Measurements from ENCODE around the gene NRL.
A peak's percentile ranks its signal among the peaks of the same experiment; 100 is the strongest.
"Not testable (repeated sequence)": the region's sequence is repeated elsewhere in the genome, so short reads cannot be mapped to it uniquely, and the experiment has no call there.

The NRL gene

DNA sequence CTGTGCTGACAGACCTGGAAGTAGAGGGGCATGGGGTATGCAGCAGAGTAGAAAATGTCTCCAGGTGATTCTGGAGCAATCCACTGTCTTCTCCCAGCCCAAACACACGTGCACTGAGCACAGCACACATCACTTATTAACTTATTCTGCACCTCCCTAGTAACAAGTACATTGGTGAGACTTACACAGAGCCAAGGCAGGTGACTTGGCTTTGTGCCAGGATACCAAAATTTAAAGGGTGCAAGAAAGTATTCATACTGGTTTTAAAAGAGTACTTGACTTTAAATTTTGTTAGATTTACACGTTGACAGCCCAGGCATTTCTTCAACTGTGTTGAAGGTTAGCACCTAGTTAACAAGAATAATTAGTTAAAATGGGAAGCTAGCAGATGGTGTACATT, 74.1 kb downstream of the NRL start:
- Histone ChIP-seq H3K27ac (no peak overlapping the region), H3K4me3 (no peak overlapping the region)

DNA sequence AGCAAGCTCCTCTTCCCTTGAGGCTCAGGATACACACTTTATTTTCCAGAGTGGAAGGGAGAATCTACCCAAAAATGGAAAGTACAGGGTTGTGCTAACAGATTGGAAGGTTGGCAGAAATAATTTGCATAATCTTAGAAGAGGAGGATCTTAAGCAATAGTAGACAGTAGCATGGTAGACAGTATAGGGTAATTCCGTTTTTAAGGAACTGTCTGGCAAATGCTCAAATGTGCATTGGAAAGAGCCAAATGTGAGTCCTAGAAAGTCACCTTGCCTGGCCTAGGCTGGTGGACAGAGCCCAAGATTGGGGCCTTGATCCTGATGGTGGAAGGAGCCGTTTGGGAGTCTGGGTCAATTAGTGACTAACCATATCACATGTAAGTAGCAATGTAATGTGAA, 76.1 kb downstream of the NRL start:
- Histone ChIP-seq H3K27ac (no peak overlapping the region), H3K4me3 (no peak overlapping the region)

DNA sequence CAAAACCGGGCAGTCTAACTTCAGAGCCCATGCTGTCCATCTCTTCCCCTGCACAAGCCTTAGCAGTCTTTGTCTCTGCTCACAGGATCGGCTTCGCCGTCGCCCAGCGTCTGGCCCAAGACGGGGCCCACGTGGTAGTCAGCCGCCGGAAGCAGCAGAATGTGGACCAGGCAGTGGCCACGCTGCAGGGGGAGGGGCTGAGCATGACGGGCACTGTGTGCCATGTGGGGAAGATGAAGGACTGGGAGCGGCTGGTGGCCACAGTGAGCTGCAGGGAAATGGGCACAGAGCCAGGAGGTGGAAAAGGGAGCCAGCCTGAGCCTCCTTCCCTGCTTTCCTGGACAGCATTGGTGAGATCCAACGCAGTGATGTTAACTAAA, 77.1 kb downstream of the NRL start:
- no peak overlapping the region for H3K4me3 ChIP-seq
- no peak overlapping the region for H3K27ac ChIP-seq

DNA sequence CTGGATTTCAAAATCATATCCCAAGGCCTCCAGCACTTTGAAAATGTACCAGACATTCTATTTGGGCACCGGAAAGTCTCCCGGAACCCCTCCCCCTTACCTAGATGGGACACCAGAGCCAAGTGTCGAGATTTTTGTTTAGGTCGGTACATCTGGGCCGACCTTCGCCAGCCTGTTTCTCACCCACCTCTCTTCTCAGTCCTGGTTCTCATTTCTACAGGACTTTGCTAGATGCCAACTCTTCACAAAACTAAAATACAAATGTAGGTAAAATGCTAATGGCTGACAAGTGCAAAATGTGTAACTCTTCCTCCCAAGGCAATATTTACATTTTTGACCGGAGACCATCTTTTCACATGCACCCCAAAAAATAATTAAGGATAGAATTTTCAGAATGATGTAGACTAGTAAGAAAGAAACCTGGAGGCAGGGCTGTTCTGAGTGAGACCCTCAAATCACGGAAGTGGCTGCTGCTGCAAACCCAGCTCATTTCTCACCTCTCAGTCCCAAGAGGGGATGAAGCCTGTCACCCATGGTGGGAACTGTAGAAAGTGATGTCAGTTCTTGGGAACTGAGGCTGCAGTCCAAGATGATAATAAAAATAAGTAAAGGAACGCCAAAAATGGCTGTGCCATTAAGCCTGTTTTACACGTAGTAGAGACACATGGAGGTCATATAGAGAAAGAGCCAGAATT, 77.6 kb downstream of the NRL start:
- Histone ChIP-seq H3K4me3 (peak overlapping the region; percentile 46 to 59 (median 52)), H3K27ac (peak overlapping the region in 19 of 21 experiments; percentile 74 to 93 (median 87))

DNA sequence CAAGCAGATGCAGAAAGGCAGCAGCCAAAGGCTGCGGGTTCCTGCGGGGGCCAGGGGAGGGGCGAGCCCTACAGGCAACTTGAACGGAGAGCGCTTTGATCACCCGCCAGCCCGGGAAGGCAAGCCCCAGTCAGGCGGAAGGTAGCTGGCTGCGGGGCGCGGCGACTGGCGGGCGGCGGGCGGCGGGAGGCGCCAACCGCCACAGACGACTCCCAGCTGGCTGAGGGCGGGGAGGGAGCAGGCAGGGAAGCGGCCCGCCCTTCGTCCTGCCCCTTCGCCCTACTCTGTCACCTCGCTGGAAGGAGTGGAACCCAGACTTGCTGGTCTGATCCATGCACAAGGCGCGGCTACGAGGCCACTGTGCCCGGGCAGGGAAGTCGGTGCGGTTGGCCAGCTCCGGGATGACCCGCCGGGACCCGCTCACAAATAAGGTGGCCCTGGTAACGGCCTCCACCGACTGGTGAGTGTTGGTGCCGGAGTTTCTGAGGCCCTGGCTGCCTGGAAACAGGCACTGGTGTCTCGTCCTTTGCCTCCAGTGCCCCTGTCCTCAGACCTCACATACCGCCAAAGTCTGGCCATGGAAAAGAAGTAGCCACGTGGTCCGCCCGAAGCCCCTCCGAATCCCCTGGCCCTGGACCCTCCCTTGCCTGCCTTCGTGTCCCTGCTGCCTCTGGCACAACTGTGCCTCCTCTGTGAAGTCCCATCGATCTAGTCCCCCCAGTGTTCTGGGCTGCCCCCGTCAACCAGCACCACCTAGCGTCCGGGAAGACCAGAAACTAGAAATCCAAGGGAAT, 78.4 kb downstream of the NRL start:
- H3K4me3 ChIP-seq, result peak overlapping the region; percentile 46 to 59 (median 52)
- H3K27ac ChIP-seq, result peak overlapping the region in 20 of 21 experiments; percentile 55 to 93 (median 87)

DNA sequence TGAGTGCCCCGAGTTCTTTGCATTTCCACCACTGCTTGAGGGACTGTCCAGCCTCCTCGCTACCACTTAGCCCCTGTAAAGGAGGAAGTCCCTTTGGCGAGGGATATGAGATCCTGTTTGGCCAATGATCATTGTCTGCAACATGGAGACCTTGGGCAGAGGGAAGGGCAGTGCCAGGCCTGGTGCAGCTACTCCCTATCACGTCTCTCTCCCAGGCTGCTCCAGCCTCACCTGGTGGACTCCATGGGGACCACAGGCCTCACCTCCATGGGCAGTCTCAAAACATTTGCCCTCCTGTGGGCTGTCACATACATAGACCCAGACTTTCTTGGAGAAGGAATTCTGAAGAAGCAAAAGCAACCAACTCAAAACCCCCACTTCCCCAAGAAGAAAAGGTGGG, 79.0 kb downstream of the NRL start:
- H3K27ac ChIP-seq, result peak overlapping the region in 19 of 21 experiments; percentile 74 to 93 (median 87)
- H3K4me3 ChIP-seq, result peak overlapping the region in 6 of 7 experiments; percentile 46 to 59 (median 54)

DNA sequence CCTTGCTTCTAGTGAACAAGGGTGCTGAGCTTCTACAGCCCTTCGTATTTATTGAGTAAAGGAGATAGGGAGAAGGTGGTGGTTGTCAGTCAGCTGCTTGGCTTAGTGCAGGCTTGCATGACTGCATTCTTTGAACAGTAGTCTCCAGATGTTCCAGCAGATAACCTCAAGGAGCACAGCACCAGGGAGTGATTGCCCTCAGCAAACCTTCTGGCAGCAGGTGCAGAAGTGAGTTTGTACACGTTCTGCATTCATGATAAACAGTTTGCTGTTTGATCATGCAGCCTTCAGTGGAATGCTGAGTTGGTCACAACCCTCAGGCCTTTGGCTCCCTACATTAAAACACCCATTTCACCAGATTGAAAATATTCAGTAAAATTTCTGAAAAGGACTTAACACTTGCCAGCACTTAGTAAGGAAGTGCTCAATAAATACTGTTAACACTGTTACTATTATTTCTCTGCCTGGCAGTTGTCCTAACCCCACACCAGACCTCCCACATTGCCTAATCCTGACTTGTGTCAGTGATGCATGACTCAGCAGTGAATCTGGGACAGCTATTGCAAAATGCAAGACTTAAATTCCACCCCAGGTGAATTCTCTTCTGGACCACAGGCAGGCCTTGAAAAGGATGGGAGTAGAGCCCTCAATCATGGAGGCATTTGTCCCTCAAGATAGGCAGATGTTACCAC, 81.9 kb downstream of the NRL start:
- H3K4me3 ChIP-seq, result no peak overlapping the region
- H3K27ac ChIP-seq, result peak overlapping the region in 3 of 21 experiments; percentile 24 to 67 (median 51)

DNA sequence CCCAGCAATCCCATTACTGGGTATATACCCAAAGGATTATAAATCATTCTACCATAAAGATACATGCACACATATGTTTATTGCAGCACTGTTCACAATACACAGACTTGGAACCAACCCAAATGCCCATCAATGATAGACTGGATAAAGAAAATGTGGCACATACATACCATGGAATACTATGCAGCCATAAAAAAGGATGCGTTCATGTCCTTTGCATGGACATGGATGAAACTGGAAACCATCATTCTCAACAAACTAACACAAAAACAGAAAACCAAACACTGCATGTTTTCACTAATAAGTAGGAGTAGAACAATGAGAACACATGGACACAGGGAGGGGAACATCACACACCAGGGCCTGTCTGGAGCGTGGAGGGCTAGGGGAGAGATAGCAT, 83.4 kb downstream of the NRL start:
- not testable (repeated sequence) for H3K4me3 ChIP-seq, H3K27ac ChIP-seq

DNA sequence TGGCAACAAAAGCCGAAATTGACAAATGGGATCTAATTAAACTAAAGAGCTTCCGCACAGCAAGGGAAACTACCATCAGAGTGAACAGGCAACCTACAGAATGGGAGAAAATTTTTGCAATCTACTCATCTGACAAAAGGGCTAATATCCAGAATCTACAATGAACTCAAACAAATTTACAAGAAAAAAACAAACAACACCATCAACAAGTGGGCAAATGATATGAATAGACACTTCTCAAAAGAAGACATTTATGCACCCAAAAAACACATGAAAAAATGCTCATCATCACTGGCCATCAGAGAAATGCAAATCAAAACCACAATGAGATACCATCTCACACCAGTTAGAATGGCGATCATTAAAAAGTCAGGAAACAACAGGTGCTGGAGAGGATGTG, 85.1 kb downstream of the NRL start:
- not testable (repeated sequence) for H3K27ac ChIP-seq

More for the DNA sequence above, 85.1 kb downstream of the NRL start:
- not testable (repeated sequence) for H3K4me3 ChIP-seq

Data from skin epidermis (tissue), 12 donors.